Activated CD8-positive, alpha-beta memory T cell treated with anti-CD3 and anti-CD28 coated beads, Interleukin-2, amount 50 U/mL, for 4 hours (primary cell): ENCODE results near the gene KPNA2.
"Not testable (repeated sequence)": the region's sequence is repeated elsewhere in the genome, so short reads cannot be mapped to it uniquely, and the experiment has no call there.

Source experiments
- DNase-seq: peaks from one replicate; pipeline ENCODE4 v3.0.0-alpha.2; 2020

The KPNA2 gene

GRCh38 chr17:68035523-68036303, at the start of gene KPNA2:
Gene KPNA2, plus strand, starts transcription at chr17:68035735. Its CDS starts 1,398 bp downstream, at chr17:68037133.
- DNase-seq: peak; percentile 86

GRCh38 chr17:67990909-67991308, 44.6 kb upstream of the KPNA2 start:
- no peak for DNase-seq

- no peak for DNase-seq
These were observed 42.9 kb upstream of the KPNA2 start for GRCh38 chr17:67992548-67993152.

- DNase-seq: peak; percentile 70
These were observed 42.2 kb upstream of the KPNA2 start for GRCh38 chr17:67993153-67993997.

GRCh38 chr17:67993998-67994361, 41.6 kb upstream of the KPNA2 start:
- no peak for DNase-seq

- DNase-seq: no peak
These were observed 40.5 kb upstream of the KPNA2 start for GRCh38 chr17:67994817-67995569.

GRCh38 chr17:67995570-67996263, 39.8 kb upstream of the KPNA2 start:
- peak; percentile 28 for DNase-seq

- DNase-seq: not testable (repeated sequence)
These were observed 39.0 kb upstream of the KPNA2 start, which contains the start of gene C17orf58 for GRCh38 chr17:67996301-67997171. Gene C17orf58, minus strand, starts transcription at chr17:67996469. Its CDS starts 271 bp downstream, at chr17:67996198.

GRCh38 chr17:67998466-67998865, 37.1 kb upstream of the KPNA2 start:
- DNase-seq: no peak

- DNase-seq: no peak
These were observed 36.1 kb upstream of the KPNA2 start for GRCh38 chr17:67999291-67999911.

- no peak for DNase-seq
These were observed 31.3 kb upstream of the KPNA2 start for GRCh38 chr17:68004201-68004600.

GRCh38 chr17:68006797-68007196, 28.7 kb upstream of the KPNA2 start:
- DNase-seq: no peak

GRCh38 chr17:68011199-68011665, 24.3 kb upstream of the KPNA2 start:
- DNase-seq: peak; percentile 61

GRCh38 chr17:68013385-68013784, 22.1 kb upstream of the KPNA2 start:
- DNase-seq: no peak

GRCh38 chr17:68015081-68015723, 20.3 kb upstream of the KPNA2 start:
- DNase-seq: no peak

GRCh38 chr17:68016838-68017237, 18.7 kb upstream of the KPNA2 start:
- DNase-seq: no peak

GRCh38 chr17:68018493-68018892, 17.0 kb upstream of the KPNA2 start:
- not testable (repeated sequence) for DNase-seq

GRCh38 chr17:68019336-68019674, 16.2 kb upstream of the KPNA2 start:
- DNase-seq: no peak

- DNase-seq: peak; percentile 98
These were observed 15.7 kb upstream of the KPNA2 start for GRCh38 chr17:68019675-68020408.
